ENCODE results near the gene ZBED1. TPM values are rescaled to one million over a fixed set of nuclear protein-coding genes. Genes with fewer than 3 reads are reported as not detected.
"Not testable (repeated sequence)": the region's sequence is repeated elsewhere in the genome, so short reads cannot be mapped to it uniquely, and the experiment has no call there.

The ZBED1 gene
- total RNA-seq, 1 donor from 2014 or later: 61.3 TPM

DNA sequence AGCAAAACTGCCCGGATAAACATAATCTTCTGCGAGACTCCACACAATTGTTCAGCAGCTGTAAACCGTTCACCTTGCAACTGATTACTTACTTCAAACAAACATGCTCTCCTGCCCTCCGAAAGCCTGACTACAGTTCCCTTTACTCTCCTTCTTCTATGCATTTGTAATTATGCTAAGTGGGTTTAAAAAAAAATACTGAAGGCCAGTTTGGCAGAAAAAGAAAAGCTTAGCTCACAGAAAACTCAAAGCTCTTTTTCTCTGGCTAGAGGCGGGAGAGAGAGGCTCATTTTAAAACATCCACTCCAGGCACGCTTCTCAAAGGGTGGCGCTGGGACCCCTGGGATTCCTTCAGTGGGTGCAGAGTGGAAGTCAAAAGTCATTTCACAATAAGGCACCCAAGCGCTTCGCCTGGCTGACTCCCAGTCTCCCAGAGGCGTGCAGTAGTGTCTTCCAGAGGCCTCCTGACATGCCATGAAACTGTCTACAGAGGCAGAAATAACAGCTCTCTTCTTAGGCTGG is 1.9 kb downstream of the ZBED1 start:
- DNase-seq (ENCODE audit: low read depth, low spot score): no peak

DNA sequence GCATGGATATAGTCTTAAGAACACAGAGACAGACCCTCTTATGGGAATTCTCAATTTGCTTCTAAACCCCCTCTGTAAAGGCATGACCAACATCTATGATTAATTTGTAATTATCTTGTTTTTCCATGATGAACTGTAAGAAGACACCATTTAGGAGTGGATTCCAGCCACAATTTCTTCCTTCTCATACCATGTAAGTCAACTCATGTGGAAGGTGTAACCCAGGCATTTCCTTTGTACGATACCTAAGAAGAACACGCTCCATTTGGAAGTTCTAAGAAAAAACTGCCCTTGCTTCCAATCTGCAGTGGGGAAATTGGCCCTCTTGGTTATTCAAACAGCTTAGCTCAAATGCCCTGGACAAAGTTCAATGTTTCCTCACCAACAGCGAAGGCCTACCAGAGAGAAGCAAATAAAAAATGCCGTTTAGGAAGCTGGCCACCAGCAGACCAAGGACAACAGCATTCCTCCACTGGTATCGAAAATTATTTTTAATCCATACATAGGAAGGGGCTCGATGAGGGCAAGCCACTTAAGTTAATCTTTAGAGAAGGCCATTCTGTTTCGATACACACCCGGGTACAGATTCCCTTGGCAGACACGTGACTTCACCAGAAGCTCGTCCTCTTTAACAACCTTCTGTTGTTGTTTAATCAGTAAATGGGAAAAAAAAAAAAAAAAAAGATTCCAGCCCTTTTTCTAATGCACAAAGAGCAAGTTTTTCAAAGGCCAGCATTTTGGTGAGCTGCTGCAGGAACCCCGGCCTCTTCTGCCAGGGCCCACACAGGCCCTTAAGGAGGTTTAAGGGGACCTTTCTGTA is 2.6 kb downstream of the ZBED1 start:
- no peak for DNase-seq (ENCODE audit: low read depth, low spot score)

DNA sequence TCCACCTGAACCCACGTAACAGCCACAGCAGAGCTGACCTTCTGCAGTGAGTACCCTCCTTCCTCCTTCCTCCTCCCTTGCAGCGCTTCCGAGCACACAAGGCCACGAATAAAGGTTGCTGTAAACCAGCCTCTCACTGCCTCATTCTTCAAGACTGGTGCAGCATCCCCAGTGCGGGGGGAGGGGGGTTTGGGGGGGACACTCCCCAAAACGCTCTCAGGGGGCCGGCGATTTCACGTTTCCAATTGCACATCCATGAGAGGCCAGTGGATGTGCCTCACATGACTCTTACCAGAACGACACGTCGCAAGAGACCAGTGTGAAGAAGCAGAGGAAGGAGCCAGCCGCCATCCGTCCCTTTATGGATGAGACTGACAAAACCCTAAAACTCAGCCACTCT is 5.2 kb downstream of the ZBED1 start:
- DNase-seq (ENCODE audit: low read depth, low spot score): no peak

GRCh38 chrX:2492531-2493218 is 8.1 kb downstream of the ZBED1 start:
- DNase-seq (ENCODE audit: low read depth, low spot score): no peak

- no peak for DNase-seq (ENCODE audit: low read depth, low spot score)
These were observed 10.1 kb downstream of the ZBED1 start for GRCh38 chrX:2490634-2491033.

- no peak for DNase-seq (ENCODE audit: low read depth, low spot score)
These were observed 11.0 kb downstream of the ZBED1 start for GRCh38 chrX:2489446-2490445.

GRCh38 chrX:2488621-2489285 is 12.0 kb downstream of the ZBED1 start:
- no peak for DNase-seq (ENCODE audit: low read depth, low spot score)

- DNase-seq (ENCODE audit: low read depth, low spot score): no peak
These were observed 13.4 kb downstream of the ZBED1 start for GRCh38 chrX:2487366-2487765.

- no peak for DNase-seq (ENCODE audit: low read depth, low spot score)
These were observed 14.2 kb downstream of the ZBED1 start for GRCh38 chrX:2486476-2487133.

DNA sequence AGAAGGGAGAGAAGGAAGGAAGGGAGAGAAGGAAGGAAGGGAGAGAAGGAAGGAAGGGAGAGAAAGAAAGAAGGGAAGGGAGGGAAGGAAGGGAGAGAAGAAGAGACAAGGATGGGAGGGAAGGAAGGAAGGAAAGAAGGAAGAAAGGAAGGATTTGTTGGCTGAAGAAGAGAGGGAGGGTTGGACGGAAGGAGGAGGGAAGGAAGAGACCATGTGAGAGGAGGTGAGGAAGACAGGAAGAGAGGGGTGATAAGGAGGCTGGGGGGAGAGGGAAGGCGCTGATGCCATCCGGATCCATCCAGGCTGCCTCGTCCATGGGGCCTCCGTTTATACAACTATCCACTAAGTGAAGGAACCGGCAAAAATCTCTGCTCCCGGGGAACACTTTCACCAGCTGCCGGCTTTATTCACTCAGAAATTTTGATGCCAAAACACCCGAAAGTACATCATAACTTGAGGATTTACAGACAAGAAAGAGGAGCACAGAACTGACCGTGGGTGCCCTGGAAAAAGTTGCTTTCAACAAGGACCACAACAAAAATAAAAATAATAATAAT is 14.9 kb downstream of the ZBED1 start:
- DNase-seq (ENCODE audit: low read depth, low spot score): no peak

DNA sequence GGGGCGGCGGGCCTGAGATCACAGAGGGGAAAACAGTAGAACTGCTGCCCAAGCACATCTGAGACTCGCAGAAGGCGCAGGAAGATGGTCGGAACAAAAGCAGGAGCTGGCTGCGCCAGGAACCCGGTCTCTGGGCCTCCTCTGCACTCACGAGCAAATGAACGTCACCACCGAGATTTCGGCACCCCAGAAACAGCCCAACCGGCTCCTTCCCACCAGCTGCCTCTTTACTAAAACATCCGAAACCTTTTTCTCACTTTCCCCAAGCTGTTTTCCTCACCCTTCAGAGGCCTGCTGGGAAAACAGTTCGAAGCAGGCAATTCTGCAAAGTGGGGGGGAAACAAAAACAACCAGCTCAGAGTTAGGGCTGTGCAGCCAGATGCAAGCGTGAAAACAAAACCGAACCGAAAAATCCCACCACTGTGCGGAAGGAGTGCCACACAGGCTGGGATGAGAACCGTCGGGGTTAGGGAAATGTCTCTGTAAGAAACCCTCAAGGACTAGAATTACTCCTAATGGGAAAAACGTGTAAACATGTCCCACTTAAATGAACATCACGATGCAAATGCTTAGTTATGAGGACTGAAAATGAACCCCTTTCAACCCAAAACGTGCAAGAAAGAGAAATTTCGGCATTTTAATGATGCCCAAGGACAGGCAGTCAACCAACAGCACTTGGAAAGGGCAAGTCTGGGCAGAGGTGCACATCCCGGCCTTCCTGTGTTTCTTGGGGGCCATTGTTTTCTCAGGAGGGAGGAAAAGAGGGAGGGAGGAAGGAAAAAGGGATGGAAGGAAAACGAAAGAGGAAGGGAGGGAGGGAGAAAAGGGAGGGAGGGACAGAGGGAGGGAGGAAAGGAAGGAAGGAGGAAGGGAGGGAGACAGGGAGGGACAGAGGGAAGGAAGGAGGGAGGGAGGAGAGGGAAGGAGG is 15.8 kb downstream of the ZBED1 start:
- DNase-seq (ENCODE audit: low read depth, low spot score): no peak

DNA sequence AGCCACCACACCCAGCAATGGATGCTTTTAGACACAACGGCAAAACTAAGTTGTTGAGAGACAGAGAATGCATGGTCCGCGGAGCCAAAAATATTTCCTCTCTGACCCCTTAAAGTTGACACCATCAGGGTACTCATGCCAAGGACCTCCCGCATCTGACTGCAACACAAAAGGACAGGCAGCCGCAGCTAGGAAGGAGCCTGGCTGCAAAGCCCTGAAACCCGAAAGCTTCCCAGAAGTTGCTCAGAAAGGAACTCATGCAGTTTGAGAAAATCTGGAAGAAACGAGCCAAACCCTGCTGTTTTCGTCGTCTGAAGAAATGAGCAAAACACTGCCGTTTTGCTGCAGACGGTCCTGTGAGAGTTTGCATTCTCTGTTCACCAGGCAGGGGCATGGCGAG is 16.5 kb downstream of the ZBED1 start:
- DNase-seq (ENCODE audit: low read depth, low spot score): no peak

GRCh38 chrX:2483398-2484060 is 17.2 kb downstream of the ZBED1 start:
- DNase-seq (ENCODE audit: low read depth, low spot score): no peak

GRCh38 chrX:2481597-2481996 is 19.2 kb downstream of the ZBED1 start:
- DNase-seq (ENCODE audit: low read depth, low spot score): not testable (repeated sequence)

GRCh38 chrX:2479982-2480381 is 20.8 kb downstream of the ZBED1 start:
- DNase-seq (ENCODE audit: low read depth, low spot score): not testable (repeated sequence)

- DNase-seq (ENCODE audit: low read depth, low spot score): no peak
These were observed 21.4 kb downstream of the ZBED1 start for GRCh38 chrX:2479420-2479780.

DNA sequence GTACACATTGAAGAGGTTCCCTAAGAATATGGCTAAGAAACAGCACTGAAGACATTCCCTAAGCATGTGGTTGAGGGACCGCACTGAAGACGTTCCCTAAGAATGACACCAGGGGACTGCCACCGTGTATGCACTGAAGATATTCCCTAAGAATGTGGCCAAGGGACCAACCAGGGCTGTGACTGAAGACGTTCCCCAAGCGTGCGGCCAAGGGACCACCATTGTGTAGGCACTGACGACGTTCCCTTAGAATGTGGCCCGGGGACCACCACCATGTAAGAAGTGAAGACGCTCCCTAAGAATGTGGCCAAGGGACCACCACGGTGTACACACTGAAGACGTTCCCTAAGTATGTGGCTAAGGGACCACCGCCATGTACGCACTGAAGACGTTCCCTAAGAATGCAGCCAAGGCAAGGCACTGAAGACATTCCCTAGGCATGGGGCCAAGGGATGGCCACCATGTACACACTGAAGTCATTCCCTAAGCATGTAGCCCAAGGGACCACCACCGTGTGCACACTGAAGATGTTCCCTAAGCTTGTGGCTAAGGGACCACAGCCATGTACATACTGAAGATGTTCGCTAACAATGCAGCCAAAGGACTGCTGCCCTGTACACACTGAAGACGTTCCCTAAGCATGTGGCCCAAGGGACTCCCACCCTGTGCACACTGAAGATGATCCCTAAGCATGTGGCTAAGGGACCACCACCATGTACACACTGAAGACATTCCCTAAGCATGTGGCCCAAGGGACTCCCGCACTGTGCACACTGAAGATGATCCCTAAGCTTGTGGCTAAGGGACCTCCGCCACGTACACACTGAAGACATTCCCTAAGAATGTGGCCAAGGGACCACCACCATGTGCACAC is 22.0 kb downstream of the ZBED1 start:
- DNase-seq (ENCODE audit: low read depth, low spot score): no peak
